ELF-1 (cell line): Measurements from ENCODE around the gene SGCD.

ENCODE experiments used
- DNase-seq: peaks from one replicate; pipeline ENCODE4 v3.0.0-alpha.2; 2016; ENCODE audit warnings: low read depth, low spot score

Gene SGCD

GRCh38 chr5:156686380-156686779, 359.4 kb downstream of the SGCD start:
- no peak for DNase-seq

GRCh38 chr5:156686796-156687195, 359.8 kb downstream of the SGCD start:
- DNase-seq, result no peak

- DNase-seq, result no peak
Measured at GRCh38 chr5:156687514-156687913, 360.6 kb downstream of the SGCD start.

GRCh38 chr5:156691572-156691971, 364.6 kb downstream of the SGCD start:
- no peak for DNase-seq

GRCh38 chr5:156693113-156693512, 366.1 kb downstream of the SGCD start:
- no peak for DNase-seq

- no peak for DNase-seq
Measured at GRCh38 chr5:156694598-156694997, 367.6 kb downstream of the SGCD start.

- no peak for DNase-seq
Measured at GRCh38 chr5:156695774-156696173, 368.8 kb downstream of the SGCD start.

GRCh38 chr5:156698323-156698722, 371.4 kb downstream of the SGCD start:
- no peak for DNase-seq

- no peak for DNase-seq
Measured at GRCh38 chr5:156699147-156699546, 372.2 kb downstream of the SGCD start.

GRCh38 chr5:156704139-156704538, 377.2 kb downstream of the SGCD start:
- DNase-seq, result no peak

- peak; percentile 15 for DNase-seq
Measured at GRCh38 chr5:156706631-156707030, 379.7 kb downstream of the SGCD start.

GRCh38 chr5:156707750-156708149, 380.8 kb downstream of the SGCD start:
- no peak for DNase-seq

GRCh38 chr5:156715287-156715686, 388.3 kb downstream of the SGCD start:
- no peak for DNase-seq

- no peak for DNase-seq
Measured at GRCh38 chr5:156716591-156717380, 389.8 kb downstream of the SGCD start.

- no peak for DNase-seq
Measured at GRCh38 chr5:156718985-156719384, 392.0 kb downstream of the SGCD start.

GRCh38 chr5:156722358-156722757, 395.4 kb downstream of the SGCD start:
- DNase-seq, result no peak

- DNase-seq, result no peak
Measured at GRCh38 chr5:156735477-156735876, 408.5 kb downstream of the SGCD start.

GRCh38 chr5:156741516-156741915, 414.6 kb downstream of the SGCD start:
- no peak for DNase-seq

- no peak for DNase-seq
Measured at GRCh38 chr5:156753846-156754245, 426.9 kb downstream of the SGCD start.

GRCh38 chr5:156755421-156756087, 428.6 kb downstream of the SGCD start:
- DNase-seq, result peak; percentile 5

- DNase-seq, result no peak
Measured at GRCh38 chr5:156758011-156758791, 431.2 kb downstream of the SGCD start.

GRCh38 chr5:156759156-156759555, 432.2 kb downstream of the SGCD start:
- no peak for DNase-seq
